ENCODE data around the gene CYCS.

Gene CYCS

GRCh38 chr7:25125137-25125946, at the start of gene CYCS:
CYCS (minus strand) TSS chr7:25125260; CDS start chr7:25124119, 1,141 bp downstream.
- peak; percentile 96 to 99 for DNase-seq (ENCODE audit: low read depth in 1 of 2, low spot score in 1 of 2)

GRCh38 chr7:25173184-25173583, 48.1 kb upstream of the CYCS start:
- DNase-seq (ENCODE audit: low read depth in 1 of 2, low spot score in 1 of 2): no peak

DNA sequence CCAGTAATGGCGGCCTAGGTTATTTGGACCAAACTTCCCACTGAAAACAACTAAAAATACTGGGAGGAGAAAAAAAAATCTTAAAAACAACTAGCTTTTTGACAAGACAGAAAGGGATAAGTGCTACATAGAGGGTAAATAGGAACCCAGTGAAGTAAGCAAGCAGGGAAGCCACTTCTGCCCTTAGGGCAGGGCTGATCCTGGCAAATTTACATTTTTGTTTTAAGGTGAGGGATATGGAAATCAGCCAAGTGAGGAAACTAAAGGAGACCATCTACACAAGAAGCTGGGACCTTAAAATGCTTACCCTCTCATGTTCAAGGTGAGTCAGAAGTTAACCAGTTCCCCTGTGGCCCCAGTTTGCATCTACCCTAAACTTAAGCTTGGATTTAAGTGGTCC, 46.5 kb upstream of the CYCS start:
- DNase-seq (ENCODE audit: low read depth in 1 of 2, low spot score in 1 of 2): no peak

DNA sequence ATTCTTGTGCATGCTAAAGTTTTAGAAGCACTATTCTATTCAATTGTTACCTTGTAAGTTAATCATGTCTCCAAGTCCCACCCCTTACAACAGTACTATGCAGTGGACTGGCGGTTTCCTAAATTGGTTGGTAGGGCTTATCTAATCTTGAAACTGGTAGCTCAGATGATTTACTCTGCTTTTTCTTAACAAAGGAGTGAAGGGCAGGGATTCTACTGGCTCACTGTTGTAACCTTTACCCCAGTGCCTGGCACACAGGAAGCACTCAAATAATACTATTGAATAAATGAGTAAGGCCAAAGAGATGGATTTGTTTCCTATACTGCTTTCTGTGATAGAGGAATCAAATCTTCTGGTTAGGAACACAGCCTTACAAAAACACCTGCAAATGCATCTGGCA, 46.0 kb upstream of the CYCS start:
- DNase-seq (ENCODE audit: low read depth in 1 of 2, low spot score in 1 of 2): no peak

- no peak for DNase-seq (ENCODE audit: low read depth in 1 of 2, low spot score in 1 of 2)
Observed at GRCh38 chr7:25169683-25170082, 44.6 kb upstream of the CYCS start.

- no peak for DNase-seq (ENCODE audit: low read depth in 1 of 2, low spot score in 1 of 2)
Observed at GRCh38 chr7:25168145-25168544, 43.1 kb upstream of the CYCS start.

DNA sequence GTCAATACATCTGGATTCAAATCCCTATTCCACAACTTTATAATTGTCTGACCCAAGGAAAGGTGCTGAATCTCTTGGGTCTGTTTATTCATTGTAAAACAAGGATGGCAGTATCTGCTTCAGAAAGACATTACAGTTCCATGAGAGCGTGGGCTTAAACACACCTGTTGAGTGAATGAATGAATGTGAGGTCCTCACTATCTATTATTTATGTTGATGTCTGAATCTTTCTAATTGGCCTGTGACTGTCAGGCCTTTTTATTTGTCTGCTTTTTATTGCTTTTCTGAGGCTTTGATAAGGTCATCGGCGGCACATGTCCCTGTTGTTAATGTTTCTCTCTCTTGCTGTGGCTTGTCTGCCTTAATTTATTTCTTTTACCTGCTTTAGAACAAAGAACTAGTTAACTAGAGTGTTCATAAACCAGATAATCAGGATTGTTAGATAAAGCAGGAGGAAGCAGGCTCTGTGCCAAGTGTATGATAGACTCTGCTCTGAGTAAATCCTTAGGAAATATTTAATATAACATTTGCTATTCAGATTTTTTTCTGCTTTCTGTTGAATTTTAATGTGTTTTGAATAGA, 42.3 kb upstream of the CYCS start:
- no peak for DNase-seq (ENCODE audit: low read depth in 1 of 2, low spot score in 1 of 2)

GRCh38 chr7:25159983-25160596, 35.0 kb upstream of the CYCS start:
- DNase-seq (ENCODE audit: low read depth in 1 of 2, low spot score in 1 of 2): peak in 1 of 2 donors; percentile 36

DNA sequence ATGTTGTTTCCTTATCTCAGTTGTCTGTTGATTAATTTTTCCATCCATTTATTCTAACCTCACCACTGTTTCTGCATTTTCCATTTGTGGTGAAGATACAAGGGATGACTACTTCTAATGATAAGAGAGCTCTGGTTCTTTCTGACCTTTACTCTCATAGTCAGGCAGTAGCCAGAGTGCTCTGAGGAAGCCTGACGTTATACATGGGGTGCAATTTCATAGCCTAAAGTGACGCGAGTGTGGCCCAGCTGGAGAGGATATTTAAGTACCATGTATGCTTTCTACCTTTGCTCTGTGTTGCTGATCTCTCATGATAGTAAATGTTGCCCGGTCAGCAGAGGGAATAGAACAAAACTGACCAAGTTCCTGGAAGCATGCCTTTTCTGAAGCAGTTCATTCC, 33.9 kb upstream of the CYCS start:
- no peak for DNase-seq (ENCODE audit: low read depth in 1 of 2, low spot score in 1 of 2)

DNA sequence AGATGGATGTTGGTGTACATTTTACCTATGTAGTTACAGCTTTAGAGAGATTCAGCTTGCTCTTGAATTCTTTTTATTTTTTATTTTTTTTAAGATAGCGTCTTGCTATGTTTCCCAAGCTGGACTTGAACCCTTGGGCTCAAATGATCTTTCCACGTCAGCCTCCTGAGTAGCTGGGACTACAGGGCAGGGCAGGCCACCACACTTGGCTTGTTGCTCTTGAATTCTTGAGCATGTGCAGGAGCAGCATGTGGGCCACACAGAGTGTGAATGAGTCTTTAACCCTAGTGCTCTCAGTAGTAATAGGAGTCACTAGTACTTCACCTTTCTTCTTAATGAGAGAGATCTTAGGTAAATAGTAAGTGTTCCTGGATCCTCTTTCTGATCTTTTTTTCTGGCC, 26.7 kb upstream of the CYCS start:
- no peak for DNase-seq (ENCODE audit: low read depth in 1 of 2, low spot score in 1 of 2)

GRCh38 chr7:25149836-25150235, 24.8 kb upstream of the CYCS start:
- DNase-seq (ENCODE audit: low read depth in 1 of 2, low spot score in 1 of 2): no peak

- no peak for DNase-seq (ENCODE audit: low read depth in 1 of 2, low spot score in 1 of 2)
Observed at GRCh38 chr7:25148772-25149575, 23.9 kb upstream of the CYCS start.

- no peak for DNase-seq (ENCODE audit: low read depth in 1 of 2, low spot score in 1 of 2)
Observed at GRCh38 chr7:25143763-25144162, 18.7 kb upstream of the CYCS start.

DNA sequence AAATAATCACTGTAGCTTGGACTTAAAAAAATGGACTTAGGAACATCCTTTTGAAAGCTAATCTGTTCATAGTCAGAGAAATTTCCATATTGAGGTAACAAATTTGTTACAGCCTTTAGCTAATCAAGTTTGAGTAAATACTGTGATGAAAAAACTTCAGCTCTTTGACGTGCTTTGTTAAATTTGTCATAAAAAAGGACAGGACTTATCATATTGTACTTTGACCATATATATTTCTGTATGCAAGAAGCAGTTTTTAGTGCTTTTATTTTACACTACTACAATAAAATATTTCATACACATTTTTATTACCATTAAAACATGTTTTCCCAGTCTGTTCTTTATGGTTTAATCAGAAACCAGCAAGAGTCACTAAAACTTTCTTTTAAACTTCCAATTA, 14.5 kb upstream of the CYCS start:
- DNase-seq (ENCODE audit: low read depth in 1 of 2, low spot score in 1 of 2): no peak

DNA sequence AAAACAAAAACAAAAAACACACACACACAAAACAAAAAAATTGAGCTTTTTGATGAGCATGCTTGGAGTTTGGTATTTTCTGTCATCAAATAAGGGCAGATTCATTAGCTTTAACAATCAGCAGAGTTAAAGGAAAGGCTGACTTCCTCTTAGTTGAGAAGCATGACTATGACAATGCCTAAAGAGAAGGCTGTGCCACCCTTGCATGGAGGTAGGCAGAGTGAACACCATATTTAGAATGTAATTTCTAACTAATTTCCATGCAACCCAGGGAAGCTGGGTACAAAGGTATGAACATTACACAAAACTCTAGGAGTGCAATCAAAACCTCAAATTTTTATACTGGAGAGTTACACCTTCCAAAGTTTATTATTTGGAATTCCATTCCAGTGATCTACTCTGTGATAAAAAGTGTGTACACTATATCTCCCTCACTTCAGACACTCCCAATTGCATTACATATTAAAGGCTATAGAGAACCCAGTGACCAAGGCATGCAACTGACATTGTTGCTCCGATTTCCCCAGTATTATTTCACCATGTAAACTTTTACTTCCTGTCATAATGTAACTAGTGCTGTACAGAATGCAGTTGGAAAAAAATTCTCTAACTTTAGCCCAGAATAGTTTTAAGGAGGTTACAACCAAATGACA, 9.4 kb upstream of the CYCS start:
- DNase-seq (ENCODE audit: low read depth in 1 of 2, low spot score in 1 of 2): no peak

- no peak for DNase-seq (ENCODE audit: low read depth in 1 of 2, low spot score in 1 of 2)
Observed at GRCh38 chr7:25132430-25132829, 7.4 kb upstream of the CYCS start.

- no peak for DNase-seq (ENCODE audit: low read depth in 1 of 2, low spot score in 1 of 2)
Observed at GRCh38 chr7:25126751-25127150, 1.7 kb upstream of the CYCS start.

GRCh38 chr7:25124465-25125136, 459 bp downstream of the CYCS start:
- peak in 1 of 2 donors; percentile 11 for DNase-seq (ENCODE audit: low read depth in 1 of 2, low spot score in 1 of 2)

DNA sequence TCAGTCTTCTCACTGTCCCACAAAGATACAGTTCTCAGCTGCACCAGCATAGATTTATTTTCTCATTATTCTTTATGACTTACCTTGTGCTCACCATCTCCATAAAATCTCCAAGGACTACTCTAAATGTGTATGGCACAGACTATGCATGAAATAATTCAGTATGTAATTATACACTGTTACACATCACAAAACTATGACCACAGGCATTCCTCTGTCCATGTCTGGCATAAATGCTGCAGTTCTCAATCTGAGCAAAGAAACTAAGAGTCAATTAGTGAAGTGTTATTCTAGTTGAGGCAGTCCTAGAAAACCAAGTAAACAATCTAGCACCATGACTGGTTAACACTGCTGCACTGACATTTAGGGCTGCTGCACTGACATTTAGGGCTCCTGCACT, 2.7 kb downstream of the CYCS start:
- no peak for DNase-seq (ENCODE audit: low read depth in 1 of 2, low spot score in 1 of 2)

GRCh38 chr7:25121599-25121998, 3.5 kb downstream of the CYCS start:
- no peak for DNase-seq (ENCODE audit: low read depth in 1 of 2, low spot score in 1 of 2)

- no peak for DNase-seq (ENCODE audit: low read depth in 1 of 2, low spot score in 1 of 2)
Observed at GRCh38 chr7:25119102-25119501, 6.0 kb downstream of the CYCS start.
